NCI-H460 (cell line): Measurements from ENCODE around the gene TRMT61B. TPM values are rescaled to one million over a fixed set of nuclear protein-coding genes. Genes with fewer than 3 reads are reported as not detected.

ENCODE experiments used
- small RNA-seq, 2 experiments: library from RNA; depleted of rRNA; stranded (forward); fragments of <200 nt; gene quantifications; one replicate each; pipeline ENCODE3, GENCODE V24; 2014
- total RNA-seq: library from RNA; depleted of rRNA; stranded (reverse); fragments of >200 nt; shearing (Covaris generic); gene quantifications from 2 replicates; pipeline ENCODE4 v1.2.3, GENCODE V29; 2014; rRNA removed

Gene TRMT61B
- total RNA-seq, 1 experiment from 2014 or later, result 29.4 TPM

Small RNA genes lying within 50 kb of the gene (small RNA-seq; reads per million reads assigned to genes)
- 280 to 1,221 reads per million in 2 experiments for gene SNORD92

Other genes with a start within 250 kb of the TRMT61B start
- 136 and 165 TPM in 2 replicates for gene PPP1CB, start 118.5 kb downstream of the TRMT61B start, total RNA-seq
- gene SPDYA, start 59.5 kb downstream of the TRMT61B start, total RNA-seq, result 0.23 and 0.30 TPM in 2 replicates
- gene WDR43, start 24.4 kb upstream of the TRMT61B start, total RNA-seq, result 144 and 152 TPM in 2 replicates
- not detected in 2 replicates for gene TOGARAM2, start 111.0 kb upstream of the TRMT61B start, total RNA-seq
- not detected in 2 replicates for gene PCARE, start 204.2 kb upstream of the TRMT61B start, total RNA-seq
- gene CLIP4, start 245.1 kb upstream of the TRMT61B start, total RNA-seq, result 75.4 and 78.5 TPM in 2 replicates